Testis (tissue), 2 donors: ENCODE results near the gene SCAF11.

Experiments
- CTCF ChIP-seq, 3 experiments: fragments of 450-650 bp in 2 of 3; fragments of 200-600 bp in 1 of 3; sonication (generic) in 1 of 3; IDR thresholded peaks; one replicate each; pipeline ENCODE4 v1.5.1; 2016 to 2019; ENCODE audit warnings: antibody characterized with exemption in 3 of 3, mild to moderate bottlenecking in 2 of 3, moderate library complexity in 1 of 3
- POLR2A ChIP-seq: fragments of 450-650 bp; IDR thresholded peaks from one replicate; pipeline ENCODE4 v1.6.1; 2017; ENCODE audit warnings: antibody characterized with exemption, mild to moderate bottlenecking, moderate library complexity

- TF ChIP-seq CTCF (IDR thresholded peaks at IDR 0.05): no peak
- TF ChIP-seq POLR2A: no peak
Measured at GRCh38 chr12:45880533-45880932, 109.8 kb downstream of the SCAF11 start.
